K562 treated with DMSO at 1 percent for 12 hours (cell line): ENCODE data around the gene GRIN3B. TPM values are rescaled to one million over a fixed set of nuclear protein-coding genes. Genes with fewer than 3 reads are reported as not detected.

ENCODE experiments used
- total RNA-seq: library from RNA; unstranded; fragments of 300-600 nt; gene quantifications from 2 replicates; pipeline ENCODE4 v1.2.3, GENCODE V29; 2022; ENCODE audit not compliant: insufficient read depth

GRIN3B gene
- total RNA-seq = 0.59 TPM in 1 of 2 replicates, not detected in the other

GRCh38 chr19:1000095-1000494 is at the start of gene GRIN3B:
TSS of gene GRIN3B (plus strand) at chr19:1000419. CDS start at chr19:1000438, 19 bp downstream.

GRCh38 chr19:984165-984967 is 15.9 kb upstream of the GRIN3B start, which contains the start of gene WDR18:
TSS of gene WDR18 (plus strand) at chr19:984345. CDS start at chr19:984354, 9 bp downstream.

GRCh38 chr19:1020868-1021425 is 20.7 kb downstream of the GRIN3B start, which contains the start of gene TMEM259:
TSS of gene TMEM259 (minus strand) at chr19:1021123. CDS start at chr19:1020996, 127 bp downstream.

GRCh38 chr19:1025960-1026782 is 26.0 kb downstream of the GRIN3B start, which contains the start of gene CNN2:
TSS of gene CNN2 (plus strand) at chr19:1026608. CDS start at chr19:1026662, 54 bp downstream.

GRCh38 chr19:1039646-1040475 is 39.6 kb downstream of the GRIN3B start, which contains the start of gene ABCA7:
TSS of gene ABCA7 (plus strand) at chr19:1040107. CDS start at chr19:1041362, 1,255 bp downstream.

Other genes starting within 250 kb of the GRIN3B start
- 0.38 TPM in 1 of 2 replicates, not detected in the other for gene MISP, start 249.3 kb upstream of the GRIN3B start, total RNA-seq
- gene PTBP1, start 203.0 kb upstream of the GRIN3B start, total RNA-seq = 169 and 333 TPM in 2 replicates
- 24.0 and 30.0 TPM in 2 replicates for gene PLPPR3, start 178.5 kb upstream of the GRIN3B start, total RNA-seq
- gene AZU1, start 172.6 kb upstream of the GRIN3B start, total RNA-seq = 0.39 and 2.1 TPM in 2 replicates
- gene PRTN3, start 159.4 kb upstream of the GRIN3B start, total RNA-seq = not detected in 2 replicates
- gene ELANE, start 148.1 kb upstream of the GRIN3B start, total RNA-seq = not detected in 2 replicates
- gene CFD, start 140.8 kb upstream of the GRIN3B start, total RNA-seq = 28.7 and 52.0 TPM in 2 replicates
- 32.2 and 39.5 TPM in 2 replicates for gene MED16, start 107.2 kb upstream of the GRIN3B start, total RNA-seq
- not detected in 2 replicates for gene RNU6-9, start 106.9 kb upstream of the GRIN3B start, total RNA-seq
- gene R3HDM4, start 87.2 kb upstream of the GRIN3B start, total RNA-seq = 136 and 158 TPM in 2 replicates
- 2.2 and 4.1 TPM in 2 replicates for gene KISS1R, start 83.1 kb upstream of the GRIN3B start, total RNA-seq
- gene ARID3A, start 74.4 kb upstream of the GRIN3B start, total RNA-seq = 36.2 and 75.8 TPM in 2 replicates
- 49.7 and 59.6 TPM in 2 replicates for gene WDR18, start 16.1 kb upstream of the GRIN3B start, total RNA-seq
- gene TMEM259, start 20.7 kb downstream of the GRIN3B start, total RNA-seq = 149 and 231 TPM in 2 replicates
- gene RNU6-2, start 21.1 kb downstream of the GRIN3B start, total RNA-seq = not detected in 2 replicates
- 72.3 and 126 TPM in 2 replicates for gene CNN2, start 26.2 kb downstream of the GRIN3B start, total RNA-seq
- 33.8 and 70.2 TPM in 2 replicates for gene ABCA7, start 39.7 kb downstream of the GRIN3B start, total RNA-seq
- gene ARHGAP45, start 66.7 kb downstream of the GRIN3B start, total RNA-seq = 12.9 and 15.4 TPM in 2 replicates
- gene POLR2E, start 95.0 kb downstream of the GRIN3B start, total RNA-seq = 194 and 270 TPM in 2 replicates
- gene GPX4, start 103.6 kb downstream of the GRIN3B start, total RNA-seq = 819 and 1,195 TPM in 2 replicates
- gene SBNO2, start 173.8 kb downstream of the GRIN3B start, total RNA-seq = 23.7 and 35.0 TPM in 2 replicates
- 110 and 120 TPM in 2 replicates for gene STK11, start 205.4 kb downstream of the GRIN3B start, total RNA-seq
- gene CBARP, start 237.6 kb downstream of the GRIN3B start, total RNA-seq = 5.0 and 7.4 TPM in 2 replicates
- 293 and 447 TPM in 2 replicates for gene ATP5F1D, start 241.3 kb downstream of the GRIN3B start, total RNA-seq
- gene MIDN, start 248.2 kb downstream of the GRIN3B start, total RNA-seq = 28.3 and 68.2 TPM in 2 replicates